Breast epithelium (tissue), 3 donors: Measurements from ENCODE around the gene THBD.

ENCODE experiments used
- CTCF ChIP-seq, 3 donors: fragments of 450-650 bp; IDR thresholded peaks; one replicate each; pipeline ENCODE4 v1.5.1; 2016 to 2017; ENCODE audit warnings: antibody characterized with exemption in 3 of 3, mild to moderate bottlenecking in 3 of 3, moderate library complexity in 3 of 3
- POLR2A ChIP-seq: fragments of 450-650 bp; IDR thresholded peaks from one replicate; pipeline ENCODE4 v1.6.1; 2016; ENCODE audit warnings: antibody characterized with exemption, mild to moderate bottlenecking, moderate library complexity
- POLR2AphosphoS5 ChIP-seq, 3 donors: sonication (generic); formaldehyde crosslinking; IDR thresholded peaks; one replicate each; pipeline ENCODE4 v1.6.1; 2017; ENCODE audit warnings: antibody characterized with exemption in 3 of 3

GRCh38 chr20:23021541-23021940 lies 27.9 kb downstream of the THBD start:
- TF ChIP-seq CTCF (IDR thresholded peaks at IDR 0.05): no peak
- TF ChIP-seq POLR2A: no peak
- no peak for TF ChIP-seq POLR2AphosphoS5 (IDR thresholded peaks at IDR 0.05)
